Measurements from ENCODE around the gene PKLR. TPM values are rescaled to one million over a fixed set of nuclear protein-coding genes. Genes with fewer than 3 reads are reported as not detected.

The PKLR gene
- total RNA-seq, 1 experiment from 2014 or later: not detected

GRCh38 chr1:155320661-155321617 lies 19.7 kb upstream of the PKLR start, which contains the start of gene RUSC1:
TSS of gene RUSC1 (plus strand) at chr1:155320894. CDS start at chr1:155321774, 880 bp downstream.
- Histone ChIP-seq H3K9me3 (ENCODE audit: control insufficient read depth, low read depth, low read length) (no peaks in the 10 kb centered on the region), H4K91ac (ENCODE audit: insufficient read length, low read depth, low read length) (no peak within 1 kb of the TSS), H3K23ac (ENCODE audit: insufficient read length, low read depth, low read length) (no peak within 1 kb of the TSS), H4K5ac (ENCODE audit: insufficient read length, low read depth, low read length) (no peak within 1 kb of the TSS), H2BK20ac (ENCODE audit: low read depth, low read length, poor library complexity, severe bottlenecking) (no peak within 1 kb of the TSS), H3K56ac (ENCODE audit: insufficient read length, low read depth, low read length) (no peak within 1 kb of the TSS), H3K4me2 (ENCODE audit: insufficient read depth, insufficient read length, low read length) (peak within 1 kb of the TSS; percentile 68), H2AK5ac (ENCODE audit: insufficient read length, low read length) (no peak within 1 kb of the TSS), H2BK120ac (ENCODE audit: low read depth, low read length, poor library complexity, severe bottlenecking) (no peak within 1 kb of the TSS), H4K20me1 (ENCODE audit: control insufficient read depth, insufficient read depth, insufficient read length) (no peaks in the 10 kb centered on the region), H3K14ac (ENCODE audit: insufficient read depth, low read length) (no peak within 1 kb of the TSS), H3K4ac (ENCODE audit: low read depth, low read length) (no peak within 1 kb of the TSS), H3K27ac (ENCODE audit: insufficient read length, low read depth, low read length) (no peak within 1 kb of the TSS), H3K4me1 (ENCODE audit: insufficient read depth, low read length) (peaks cover 2% of the 10 kb centered on the region; the same call in 1 of the 2 replicates), H3K79me2 (ENCODE audit: insufficient read depth, low read length) (no peaks in the 10 kb centered on the region), H2AFZ (ENCODE audit: low read length) (no peak within 1 kb of the TSS), H3K79me1 (ENCODE audit: insufficient read depth, low read depth, low read length, poor library complexity, severe bottlenecking) (no peaks in the 10 kb centered on the region), H3T11ph (ENCODE audit: low read length) (no peak within 1 kb of the TSS), H3K27me3 (ENCODE audit: insufficient read depth, low read length) (no peaks in the 10 kb centered on the region), H4K8ac (replicated peaks; ENCODE audit: insufficient read length, low read depth, low read length) (no peak within 1 kb of the TSS), H3K18ac (ENCODE audit: insufficient read length, low read depth, low read length) (no peak within 1 kb of the TSS), H3K23me2 (ENCODE audit: insufficient read length, low read depth, low read length, poor library complexity, severe bottlenecking) (peaks cover 31% of the 10 kb centered on the region), H2BK15ac (ENCODE audit: low read depth, low read length) (no peak within 1 kb of the TSS), H3K9ac (ENCODE audit: extremely low read depth, insufficient read length, low read length) (no peak within 1 kb of the TSS), H2BK5ac (ENCODE audit: insufficient read length, low read length) (no peak within 1 kb of the TSS), H2BK12ac (ENCODE audit: insufficient read length, low read depth, low read length) (no peak within 1 kb of the TSS)
- WGBS (ENCODE audit: extremely low coverage, insufficient read length, low lambda C conversion rate): no CpG with 5 or more reads among the region's 51 CpGs
- H3K4me1 Mint-ChIP-seq: peaks cover 36 to 39% of the 10 kb centered on the region in 2 experiments
- H3K4me3 Mint-ChIP-seq: peak within 1 kb of the TSS; percentile 86 to 93
- peak within 1 kb of the TSS in 2 of 3 experiments; percentile 59 to 77; a peak in 5 of 7 replicates for H3K27ac Mint-ChIP-seq
- H3K9me3 Mint-ChIP-seq: no peaks in the 10 kb centered on the region
- no peak for TF ChIP-seq CTCF (conservative IDR thresholded peaks at IDR 0.05)
- peak; percentile 91 for DNase-seq
- H3K36me3 Mint-ChIP-seq (ENCODE audit: insufficient read depth in 1 of 3, low read depth in 3 of 3): peaks cover 14 to 25% (median 23%) of the 10 kb centered on the region in 3 experiments; a peak in 6 of 7 replicates
- no peaks in the 10 kb centered on the region; the same call in 1 of the 2 replicates for H3K27me3 Mint-ChIP-seq (ENCODE audit: low read depth)
